ENCODE measurements around the gene LRP2. TPM values are rescaled to one million over a fixed set of nuclear protein-coding genes. Genes with fewer than 3 reads are reported as not detected.

LRP2 gene
- total and polyA plus RNA-seq, 2 of the 4 experiments (the other 2 are of a cell fraction), result not detected

DNA sequence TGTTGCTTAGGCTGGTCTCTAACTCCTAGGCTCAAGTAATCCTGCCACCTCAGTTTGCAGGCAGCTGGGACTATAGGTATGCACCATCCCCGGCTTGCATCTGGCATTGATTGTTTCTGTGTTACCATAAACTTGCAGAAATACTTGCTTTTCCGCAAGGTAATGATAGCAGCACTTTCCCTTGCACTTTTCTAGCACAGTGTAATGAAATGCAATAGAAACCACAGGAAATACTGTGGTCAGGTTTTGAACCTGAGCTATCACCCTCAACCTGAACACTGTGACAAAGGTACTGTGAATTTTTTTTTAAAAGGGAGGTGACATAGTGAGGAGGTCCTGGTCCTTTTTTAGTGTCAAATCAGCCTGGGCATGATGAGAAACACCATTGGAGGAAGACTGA lies 254.7 kb downstream of the LRP2 start:
- POLR2A ChIA-PET (ENCODE audit: unreplicated experiment), result no interaction called here
- no peaks in the 10 kb centered on the region for H3K9me3 ChIP-seq (ENCODE audit: control insufficient read depth, insufficient read depth, low read length)
- no peak overlapping the region for H2BK120ac ChIP-seq (ENCODE audit: low read depth, low read length)
- H2AK5ac ChIP-seq (ENCODE audit: low read depth, low read length), result no peak overlapping the region
- no peak for TF ChIP-seq MAZ (IDR thresholded peaks at IDR 0.05; ENCODE audit: borderline replicate concordance, low read depth, low read length)
- ATAC-seq (ENCODE audit: low read depth) (no peak), DNase-seq (no peak)
- no peak overlapping the region for H3K27ac ChIP-seq (ENCODE audit: insufficient read depth, low read length)
- no peaks in the 10 kb centered on the region for H3K9me1 ChIP-seq (ENCODE audit: insufficient read depth, low read length)
- no peak overlapping the region for H2BK5ac ChIP-seq (ENCODE audit: low read depth, low read length, poor library complexity, severe bottlenecking)
- no peak overlapping the region for H4K8ac ChIP-seq (ENCODE audit: low read depth in 2 of 2, low read length in 2 of 2)
- no peak overlapping the region for H3K18ac ChIP-seq (ENCODE audit: low read depth, low read length)
- H3K9ac ChIP-seq (ENCODE audit: low read depth, low read length), result no peak overlapping the region
- no peaks in the 10 kb centered on the region for H3K27me3 ChIP-seq (ENCODE audit: control insufficient read depth, insufficient read depth, low read length)
- H3K4ac ChIP-seq (ENCODE audit: low read depth, low read length), result no peak overlapping the region
- H2AFZ ChIP-seq (replicated peaks; ENCODE audit: low read length, poor library complexity), result no peak overlapping the region
- no peak overlapping the region for H4K5ac ChIP-seq (ENCODE audit: low read depth, low read length)
- H3K4me2 ChIP-seq (ENCODE audit: low read depth, low read length), result no peak overlapping the region
- no peak overlapping the region for H2AK9ac ChIP-seq (replicated peaks; ENCODE audit: low read depth, low read length, poor library complexity)
- H2BK15ac ChIP-seq (ENCODE audit: low read depth, low read length), result no peak overlapping the region
- H3K4me3 ChIP-seq (ENCODE audit: insufficient read depth, low read depth, low read length), result no peak overlapping the region
- H3K14ac ChIP-seq (replicated peaks; ENCODE audit: low read depth, low read length), result no peak overlapping the region
- intact Hi-C loops (cut with micrococcal nuclease), result no loop called here
- WGBS, 2 experiments (ENCODE audit: extremely low coverage in 2 of 2, insufficient read length in 1 of 2), result no CpG with 5 or more reads among the region's 2 CpGs
- H3K79me1 ChIP-seq (ENCODE audit: low read depth in 1 of 2, low read length in 2 of 2), result no peaks in the 10 kb centered on the region
- no peak overlapping the region for H2BK20ac ChIP-seq (ENCODE audit: low read depth, low read length)
- H3K36me3 ChIP-seq (ENCODE audit: control insufficient read depth, insufficient read depth, low read length), result no peaks in the 10 kb centered on the region
- no TSS peak for BruUV-seq (replicated peaks)
- CTCF ChIA-PET, result no interaction called here
- H3K4me1 ChIP-seq (ENCODE audit: control insufficient read depth, insufficient read depth, low read length), result no peaks in the 10 kb centered on the region
- H4K20me1 ChIP-seq (ENCODE audit: insufficient read depth, low read length), result no peaks in the 10 kb centered on the region
- in situ Hi-C loops (cut with MboI; ENCODE audit: low sequenced_read_pairs), result no loop called here
- H3K23ac ChIP-seq (ENCODE audit: low read depth, low read length), result no peak overlapping the region
- dilution Hi-C loops (cut with HindIII; ENCODE audit: low sequenced_read_pairs, unreplicated experiment), result no loop called here
- H4K91ac ChIP-seq (ENCODE audit: insufficient read depth, low read depth, low read length), result no peak overlapping the region
- H3K56ac ChIP-seq (ENCODE audit: extremely low read depth, insufficient read depth, low read length), result no peak overlapping the region
